Measurements from ENCODE around the gene C1QTNF7.
A peak's percentile ranks its signal among the peaks of the same experiment; 100 is the strongest.

The C1QTNF7 gene

GRCh38 chr4:15455290-15455689 is 27.5 kb downstream of the C1QTNF7 start:
- Histone ChIP-seq H3K27ac (ENCODE audit: low read depth, low read length) (no peak overlapping the region), H3K4me3 (ENCODE audit: low read depth, low read length) (no peak overlapping the region), H3K36me3 (ENCODE audit: insufficient read depth, low read length) (no peaks in the 10 kb centered on the region), H3K79me2 (ENCODE audit: control insufficient read depth, insufficient read depth, low read length, unreplicated experiment) (no peaks in the 10 kb centered on the region), H3K4me1 (ENCODE audit: control insufficient read depth, insufficient read depth, low read length, unreplicated experiment) (peaks cover 39% of the 10 kb centered on the region), H3K27me3 (ENCODE audit: insufficient read depth, low read length) (no peaks in the 10 kb centered on the region; the same call in 1 of the 2 replicates), H2AFZ (ENCODE audit: low read length, unreplicated experiment) (no peak overlapping the region)

- Histone ChIP-seq H3K27me3 (ENCODE audit: insufficient read depth, low read length) (no peaks in the 10 kb centered on the region; the same call in 1 of the 2 replicates), H2AFZ (ENCODE audit: low read length, unreplicated experiment) (no peak overlapping the region), H3K27ac (ENCODE audit: low read depth, low read length) (no peak overlapping the region), H3K36me3 (ENCODE audit: insufficient read depth, low read length) (no peaks in the 10 kb centered on the region), H3K79me2 (ENCODE audit: control insufficient read depth, insufficient read depth, low read length, unreplicated experiment) (no peaks in the 10 kb centered on the region), H3K4me1 (ENCODE audit: control insufficient read depth, insufficient read depth, low read length, unreplicated experiment) (peaks cover 20% of the 10 kb centered on the region), H3K4me3 (ENCODE audit: low read depth, low read length) (no peak overlapping the region)
Observed at GRCh38 chr4:15457406-15458201, 29.8 kb downstream of the C1QTNF7 start.

- Histone ChIP-seq H3K4me3 (ENCODE audit: low read depth, low read length) (no peak overlapping the region), H3K4me1 (ENCODE audit: control insufficient read depth, insufficient read depth, low read length, unreplicated experiment) (peaks cover 16% of the 10 kb centered on the region), H3K27ac (ENCODE audit: low read depth, low read length) (no peak overlapping the region), H3K27me3 (ENCODE audit: insufficient read depth, low read length) (no peaks in the 10 kb centered on the region; the same call in 1 of the 2 replicates), H2AFZ (ENCODE audit: low read length, unreplicated experiment) (no peak overlapping the region), H3K79me2 (ENCODE audit: control insufficient read depth, insufficient read depth, low read length, unreplicated experiment) (no peaks in the 10 kb centered on the region), H3K36me3 (ENCODE audit: insufficient read depth, low read length) (no peaks in the 10 kb centered on the region)
Observed at GRCh38 chr4:15458616-15459015, 30.8 kb downstream of the C1QTNF7 start.

- peaks cover 13% of the 10 kb centered on the region for H3K4me1 ChIP-seq (ENCODE audit: control insufficient read depth, insufficient read depth, low read length, unreplicated experiment)
- H3K36me3 ChIP-seq (ENCODE audit: insufficient read depth, low read length): no peaks in the 10 kb centered on the region
- H3K27ac ChIP-seq (ENCODE audit: low read depth, low read length): no peak overlapping the region
- no peaks in the 10 kb centered on the region; the same call in 1 of the 2 replicates for H3K27me3 ChIP-seq (ENCODE audit: insufficient read depth, low read length)
- H3K4me3 ChIP-seq (ENCODE audit: low read depth, low read length): no peak overlapping the region
- no peak overlapping the region for H2AFZ ChIP-seq (ENCODE audit: low read length, unreplicated experiment)
- no peaks in the 10 kb centered on the region for H3K79me2 ChIP-seq (ENCODE audit: control insufficient read depth, insufficient read depth, low read length, unreplicated experiment)
Observed at GRCh38 chr4:15459706-15460105, 31.9 kb downstream of the C1QTNF7 start.

GRCh38 chr4:15466596-15466995 is 38.8 kb downstream of the C1QTNF7 start:
- Histone ChIP-seq H3K79me2 (ENCODE audit: control insufficient read depth, insufficient read depth, low read length, unreplicated experiment) (no peaks in the 10 kb centered on the region), H3K27me3 (ENCODE audit: insufficient read depth, low read length) (no peaks in the 10 kb centered on the region), H3K4me1 (ENCODE audit: control insufficient read depth, insufficient read depth, low read length, unreplicated experiment) (peaks cover 6% of the 10 kb centered on the region), H3K4me3 (ENCODE audit: low read depth, low read length) (no peak overlapping the region), H3K36me3 (ENCODE audit: insufficient read depth, low read length) (no peaks in the 10 kb centered on the region), H3K27ac (ENCODE audit: low read depth, low read length) (no peak overlapping the region), H2AFZ (ENCODE audit: low read length, unreplicated experiment) (no peak overlapping the region)

- Histone ChIP-seq H2AFZ (ENCODE audit: low read length, unreplicated experiment) (peak within 1 kb of the TSS; percentile 71), H3K27me3 (ENCODE audit: insufficient read depth, low read length) (no peaks in the 10 kb centered on the region), H3K36me3 (ENCODE audit: insufficient read depth, low read length) (no peaks in the 10 kb centered on the region), H3K79me2 (ENCODE audit: control insufficient read depth, insufficient read depth, low read length, unreplicated experiment) (no peaks in the 10 kb centered on the region), H3K27ac (ENCODE audit: low read depth, low read length) (no peak within 1 kb of the TSS; the same call in 1 of the 2 replicates), H3K4me1 (ENCODE audit: control insufficient read depth, insufficient read depth, low read length, unreplicated experiment) (peaks cover 6% of the 10 kb centered on the region), H3K4me3 (ENCODE audit: low read depth, low read length) (peak within 1 kb of the TSS; percentile 80)
Observed at GRCh38 chr4:15469402-15470127, 41.7 kb downstream of the C1QTNF7 start, which contains the start of gene CC2D2A. Gene CC2D2A (plus strand): TSS chr4:15469882. CDS start chr4:15475933, 6,051 bp downstream.

GRCh38 chr4:15470128-15470475 is 42.3 kb downstream of the C1QTNF7 start:
- no peaks in the 10 kb centered on the region for H3K36me3 ChIP-seq (ENCODE audit: insufficient read depth, low read length)
- no peak overlapping the region; the same call in 1 of the 2 replicates for H3K27ac ChIP-seq (ENCODE audit: low read depth, low read length)
- peak overlapping the region; percentile 71 for H2AFZ ChIP-seq (ENCODE audit: low read length, unreplicated experiment)
- peaks cover 6% of the 10 kb centered on the region for H3K4me1 ChIP-seq (ENCODE audit: control insufficient read depth, insufficient read depth, low read length, unreplicated experiment)
- H3K27me3 ChIP-seq (ENCODE audit: insufficient read depth, low read length): no peaks in the 10 kb centered on the region
- no peaks in the 10 kb centered on the region for H3K79me2 ChIP-seq (ENCODE audit: control insufficient read depth, insufficient read depth, low read length, unreplicated experiment)
- H3K4me3 ChIP-seq (ENCODE audit: low read depth, low read length): peak overlapping the region; percentile 80

GRCh38 chr4:15476396-15476795 is 48.6 kb downstream of the C1QTNF7 start:
- Histone ChIP-seq H3K36me3 (ENCODE audit: insufficient read depth, low read length) (no peaks in the 10 kb centered on the region; the same call in 1 of the 2 replicates), H3K4me3 (ENCODE audit: low read depth, low read length) (no peak overlapping the region), H2AFZ (ENCODE audit: low read length, unreplicated experiment) (no peak overlapping the region), H3K27ac (ENCODE audit: low read depth, low read length) (no peak overlapping the region), H3K79me2 (ENCODE audit: control insufficient read depth, insufficient read depth, low read length, unreplicated experiment) (peaks cover 7% of the 10 kb centered on the region), H3K4me1 (ENCODE audit: control insufficient read depth, insufficient read depth, low read length, unreplicated experiment) (peaks cover 7% of the 10 kb centered on the region), H3K27me3 (ENCODE audit: insufficient read depth, low read length) (no peaks in the 10 kb centered on the region)

GRCh38 chr4:15478724-15479088 is 50.9 kb downstream of the C1QTNF7 start:
- Histone ChIP-seq H3K4me1 (ENCODE audit: control insufficient read depth, insufficient read depth, low read length, unreplicated experiment) (peaks cover 10% of the 10 kb centered on the region), H3K27me3 (ENCODE audit: insufficient read depth, low read length) (no peaks in the 10 kb centered on the region), H3K4me3 (ENCODE audit: low read depth, low read length) (no peak overlapping the region; the same call in 1 of the 2 replicates), H3K79me2 (ENCODE audit: control insufficient read depth, insufficient read depth, low read length, unreplicated experiment) (peaks cover 7% of the 10 kb centered on the region), H2AFZ (ENCODE audit: low read length, unreplicated experiment) (no peak overlapping the region), H3K27ac (ENCODE audit: low read depth, low read length) (no peak overlapping the region), H3K36me3 (ENCODE audit: insufficient read depth, low read length) (peaks cover 6% of the 10 kb centered on the region; the same call in 1 of the 2 replicates)

- peak overlapping the region; percentile 68 for H3K27ac ChIP-seq (ENCODE audit: low read depth, low read length)
Observed at GRCh38 chr4:15479089-15479912, 51.5 kb downstream of the C1QTNF7 start.

More at GRCh38 chr4:15479089-15479912, 51.5 kb downstream of the C1QTNF7 start:
- H3K27me3 ChIP-seq (ENCODE audit: insufficient read depth, low read length): no peaks in the 10 kb centered on the region
- H3K79me2 ChIP-seq (ENCODE audit: control insufficient read depth, insufficient read depth, low read length, unreplicated experiment): peaks cover 7% of the 10 kb centered on the region
- H3K4me3 ChIP-seq (ENCODE audit: low read depth, low read length): peak overlapping the region; percentile 85
- peaks cover 8% of the 10 kb centered on the region; the same call in 1 of the 2 replicates for H3K36me3 ChIP-seq (ENCODE audit: insufficient read depth, low read length)
- peaks cover 10% of the 10 kb centered on the region for H3K4me1 ChIP-seq (ENCODE audit: control insufficient read depth, insufficient read depth, low read length, unreplicated experiment)
- H2AFZ ChIP-seq (ENCODE audit: low read length, unreplicated experiment): peak overlapping the region; percentile 95
